GM19372 (cell line): ENCODE data around the gene HHAT.

Source experiments
- ATAC-seq: cut with Tn5 transposase; IDR thresholded peaks from one replicate; pipeline ENCODE4 v1.9.1; 2021; ENCODE audit warnings: mild to moderate bottlenecking, low read depth, moderate library complexity; ENCODE audit not compliant: unreplicated experiment

The HHAT gene

DNA sequence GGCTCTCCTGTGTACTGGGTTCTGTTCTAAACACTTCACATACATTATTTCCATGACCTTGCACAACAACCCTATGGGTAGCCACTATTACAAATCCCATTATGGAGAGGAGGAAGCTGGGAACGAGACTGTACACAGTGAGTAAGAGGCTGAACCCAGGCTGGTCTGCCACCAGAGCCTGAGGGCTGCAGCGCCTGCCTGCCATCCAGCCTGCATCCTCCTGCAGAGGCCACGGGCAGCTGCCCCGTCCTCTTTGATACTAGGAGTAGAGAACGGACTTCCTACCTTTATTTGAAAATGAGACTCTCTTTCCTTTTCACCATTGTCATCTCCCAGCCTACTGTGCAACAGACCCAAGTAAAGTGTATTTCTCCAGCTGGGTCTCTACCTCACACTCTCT is 370.0 kb downstream of the HHAT start:
- no peak for ATAC-seq

DNA sequence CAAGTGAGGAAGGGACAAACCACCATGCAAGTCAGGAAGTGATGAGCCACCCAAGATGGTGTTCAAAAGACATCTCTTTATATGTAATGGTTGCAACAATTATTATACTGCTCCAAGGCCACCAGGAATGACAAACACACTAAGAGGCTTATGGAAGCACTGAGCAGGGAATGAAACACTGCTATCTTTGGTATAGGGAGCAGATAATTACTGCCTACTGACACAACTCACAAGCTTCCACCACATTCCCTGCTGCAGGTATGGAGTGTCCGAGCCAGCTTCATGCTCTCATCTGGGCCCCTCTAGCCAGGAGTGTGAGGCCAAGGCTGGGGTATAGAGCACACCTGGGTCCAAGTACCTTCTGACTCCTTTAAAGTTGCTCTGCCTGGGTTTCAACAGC is 371.4 kb downstream of the HHAT start:
- no peak for ATAC-seq

DNA sequence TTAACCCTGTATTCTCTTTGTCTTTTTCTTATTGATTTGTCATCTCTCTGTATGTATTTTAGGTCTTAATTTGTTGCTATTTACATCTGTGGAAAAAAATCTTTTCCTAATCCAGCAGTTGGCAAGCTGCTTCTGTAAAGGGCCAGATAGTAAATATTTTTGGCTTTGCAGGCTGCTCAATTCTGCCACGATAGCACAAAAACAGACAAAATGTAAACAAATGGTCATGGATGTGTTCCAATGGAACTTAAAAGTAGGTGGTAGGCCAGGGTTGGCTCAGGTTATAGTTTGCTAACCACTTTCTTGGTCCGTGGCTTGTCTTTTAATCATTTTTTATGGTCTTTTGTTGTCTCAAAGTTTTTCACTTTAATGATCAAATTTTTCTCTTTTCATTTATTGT is 371.8 kb downstream of the HHAT start:
- ATAC-seq: no peak

DNA sequence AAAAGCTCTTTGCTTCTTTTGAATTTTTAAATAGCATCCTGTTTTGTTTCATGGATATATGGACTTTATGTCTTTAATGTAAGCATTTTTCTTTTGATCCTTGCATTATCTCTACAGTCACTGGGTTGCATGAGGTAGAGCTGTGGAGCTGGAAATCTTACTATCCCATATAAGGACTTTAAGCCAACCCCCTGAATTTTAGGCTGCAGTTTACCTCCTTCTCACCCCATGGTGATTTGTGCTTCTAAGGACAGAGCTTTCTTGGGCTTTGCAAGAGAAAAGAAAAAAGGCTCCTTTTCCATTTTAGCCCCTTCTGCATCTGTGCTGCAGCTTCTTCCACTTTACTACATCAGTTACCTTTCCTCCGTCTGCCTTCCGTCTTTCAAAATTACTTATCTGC is 373.8 kb downstream of the HHAT start:
- ATAC-seq: no peak

GRCh38 chr1:210703593-210703992 is 374.9 kb downstream of the HHAT start:
- no peak for ATAC-seq

GRCh38 chr1:210705086-210705485 is 376.4 kb downstream of the HHAT start:
- no peak for ATAC-seq

- no peak for ATAC-seq
These were observed 377.5 kb downstream of the HHAT start for GRCh38 chr1:210706246-210706645.

- no peak for ATAC-seq
These were observed 378.9 kb downstream of the HHAT start for GRCh38 chr1:210707300-210708240.

DNA sequence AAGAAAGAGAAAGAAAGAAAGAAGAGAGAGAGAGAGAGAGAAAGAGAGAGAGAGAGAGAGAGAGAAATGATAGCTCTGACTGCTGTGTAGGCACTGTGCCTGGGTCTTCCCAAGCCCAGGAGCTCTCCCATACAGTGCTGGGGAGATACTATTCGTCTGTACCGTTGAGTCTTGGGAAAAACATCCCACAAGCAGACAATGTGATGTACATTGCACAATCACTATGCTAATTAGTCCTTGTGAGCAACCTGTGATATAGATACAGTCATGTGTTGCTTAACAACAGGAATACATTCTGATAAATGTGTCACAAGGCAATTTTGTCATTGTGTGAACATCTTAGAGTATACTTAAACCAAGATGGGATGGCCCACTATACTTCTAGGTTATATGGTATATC is 381.0 kb downstream of the HHAT start:
- ATAC-seq: no peak

DNA sequence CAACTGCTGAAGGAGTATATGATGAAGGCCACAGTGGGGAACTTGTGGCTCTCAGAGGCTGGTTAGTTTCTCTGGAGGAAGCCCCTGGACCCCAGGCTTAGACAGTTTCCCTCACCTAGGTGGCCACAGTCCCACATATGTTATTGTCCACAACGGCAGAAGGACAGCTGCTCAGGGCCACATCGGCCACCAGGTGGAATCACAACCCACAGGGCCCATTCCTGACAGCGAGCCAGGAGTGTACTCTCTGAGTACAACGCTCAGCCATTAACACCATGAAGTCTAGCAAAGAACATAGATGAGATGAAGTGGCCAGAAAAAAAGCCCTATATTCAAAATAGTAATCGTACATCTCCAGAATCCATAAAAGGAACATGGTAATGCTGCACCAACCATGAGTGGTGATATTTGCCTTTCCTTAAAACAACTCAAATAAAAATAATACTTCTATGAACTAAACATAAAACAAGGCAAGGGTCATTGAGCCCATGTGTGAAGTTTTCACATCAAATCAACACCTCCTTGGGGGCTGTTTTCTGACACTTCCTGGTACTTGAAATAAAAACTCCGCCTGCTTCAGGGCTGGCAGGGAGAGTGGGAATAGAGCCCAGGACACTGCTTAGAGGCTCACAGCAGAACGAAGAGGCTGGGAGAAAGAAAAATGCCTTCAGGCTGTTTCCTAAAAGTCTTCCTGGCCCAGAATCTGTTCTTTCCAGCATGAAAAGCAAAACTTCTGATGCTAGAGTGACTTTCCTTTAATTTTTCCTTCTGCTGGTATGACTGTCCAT is 383.3 kb downstream of the HHAT start:
- no peak for ATAC-seq

DNA sequence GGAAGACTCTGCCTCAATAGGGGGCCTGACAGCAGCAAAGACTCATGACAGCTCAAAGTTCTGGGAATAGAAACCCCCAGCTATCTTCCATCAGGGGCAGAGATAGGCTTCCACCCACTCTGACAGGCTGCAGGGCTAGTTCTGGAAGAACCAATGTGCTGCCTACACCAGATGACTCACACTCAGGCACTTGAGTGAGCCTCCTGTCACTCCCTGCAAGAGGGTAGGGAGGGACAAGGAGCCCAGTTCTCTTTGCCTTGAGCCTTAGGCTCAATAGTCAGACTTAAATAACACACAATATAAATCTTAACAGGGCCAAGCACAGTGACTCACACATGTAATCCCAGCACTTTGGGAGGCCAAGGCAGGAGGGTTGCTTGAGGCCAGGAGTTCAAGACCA is 386.4 kb downstream of the HHAT start:
- ATAC-seq: no peak

GRCh38 chr1:210722410-210723081 is 393.8 kb downstream of the HHAT start:
- no peak for ATAC-seq

DNA sequence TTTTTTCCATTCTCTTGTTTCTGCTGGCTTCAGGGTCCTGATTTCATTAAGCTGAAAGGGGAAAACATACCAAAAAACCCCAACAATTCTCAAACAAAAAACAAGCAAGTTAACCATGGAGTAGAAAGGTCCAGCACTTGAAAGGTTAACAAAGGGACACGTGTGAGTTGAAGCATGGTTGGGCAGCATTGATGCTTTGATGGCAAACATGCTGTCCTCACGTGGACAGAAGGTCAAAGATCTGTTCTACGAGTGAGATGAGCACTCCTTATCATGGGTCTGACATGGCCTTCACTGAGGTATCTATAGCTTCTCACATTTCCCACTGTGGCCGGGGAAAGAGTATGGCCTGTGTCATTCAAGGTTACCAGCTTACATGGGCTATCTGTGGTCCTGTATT is 394.9 kb downstream of the HHAT start:
- ATAC-seq: no peak

DNA sequence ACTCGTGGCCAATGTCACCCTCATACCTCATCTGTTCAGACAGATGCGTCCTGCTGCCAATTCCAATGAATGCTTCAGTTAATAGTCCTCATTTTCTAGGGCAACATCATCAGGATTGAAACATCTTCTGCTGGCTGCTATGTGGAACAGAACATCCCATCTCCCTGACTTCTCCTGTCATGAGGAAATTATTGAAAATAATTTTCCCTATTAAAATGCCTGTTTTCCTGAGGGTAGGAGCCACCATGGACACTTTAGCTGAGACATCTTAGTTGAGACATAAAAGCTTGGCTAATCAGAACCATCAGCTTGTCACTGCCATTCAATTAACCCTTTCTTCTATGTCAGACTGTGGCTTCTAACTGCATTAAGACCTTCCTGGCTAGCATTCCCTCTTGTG is 396.1 kb downstream of the HHAT start:
- no peak for ATAC-seq
